NCI-H1092 (cell line): ENCODE measurements around the gene TPSAB1.
"Not testable (repeated sequence)": the region's sequence is repeated elsewhere in the genome, so short reads cannot be mapped to it uniquely, and the experiment has no call there.

ENCODE experiments used
- DNase-seq: peaks from one replicate; lab custom pipeline; 2025; lab: John Stamatoyannopoulos, UW

TPSAB1 gene

GRCh38 chr16:1247903-1248537 lies 7.5 kb downstream of the TPSAB1 start:
- not testable (repeated sequence) for DNase-seq

GRCh38 chr16:1249031-1249755 lies 8.7 kb downstream of the TPSAB1 start:
- not testable (repeated sequence) for DNase-seq

- DNase-seq, result not testable (repeated sequence)
Measured at GRCh38 chr16:1253701-1254364, 13.3 kb downstream of the TPSAB1 start.

DNA sequence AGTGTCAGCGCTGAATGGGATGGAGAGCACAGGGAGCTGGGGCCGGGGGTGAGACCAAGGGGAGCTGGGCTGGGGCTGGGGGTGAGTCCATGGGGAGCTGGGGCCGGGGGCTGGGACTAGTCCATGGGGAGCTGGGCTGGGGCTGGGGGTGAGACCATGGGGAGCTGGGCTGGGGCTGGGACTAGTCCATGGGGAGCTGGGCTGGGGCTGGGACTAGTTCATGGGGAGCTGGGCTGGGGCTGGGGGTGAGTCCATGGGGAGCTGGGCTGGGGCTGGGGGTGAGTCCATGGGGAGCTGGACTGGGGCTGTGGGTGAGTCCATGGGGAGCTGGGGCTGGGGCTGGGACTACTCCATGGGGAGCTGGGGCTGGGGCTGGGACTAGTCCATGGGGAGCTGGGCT lies 14.3 kb downstream of the TPSAB1 start:
- DNase-seq, result not testable (repeated sequence)

GRCh38 chr16:1255276-1256122 lies 15.0 kb downstream of the TPSAB1 start, which contains the start of gene TPSD1:
Gene TPSD1 (plus strand): TSS chr16:1256069. CDS start chr16:1256281, 212 bp downstream.
- not testable (repeated sequence) for DNase-seq

DNA sequence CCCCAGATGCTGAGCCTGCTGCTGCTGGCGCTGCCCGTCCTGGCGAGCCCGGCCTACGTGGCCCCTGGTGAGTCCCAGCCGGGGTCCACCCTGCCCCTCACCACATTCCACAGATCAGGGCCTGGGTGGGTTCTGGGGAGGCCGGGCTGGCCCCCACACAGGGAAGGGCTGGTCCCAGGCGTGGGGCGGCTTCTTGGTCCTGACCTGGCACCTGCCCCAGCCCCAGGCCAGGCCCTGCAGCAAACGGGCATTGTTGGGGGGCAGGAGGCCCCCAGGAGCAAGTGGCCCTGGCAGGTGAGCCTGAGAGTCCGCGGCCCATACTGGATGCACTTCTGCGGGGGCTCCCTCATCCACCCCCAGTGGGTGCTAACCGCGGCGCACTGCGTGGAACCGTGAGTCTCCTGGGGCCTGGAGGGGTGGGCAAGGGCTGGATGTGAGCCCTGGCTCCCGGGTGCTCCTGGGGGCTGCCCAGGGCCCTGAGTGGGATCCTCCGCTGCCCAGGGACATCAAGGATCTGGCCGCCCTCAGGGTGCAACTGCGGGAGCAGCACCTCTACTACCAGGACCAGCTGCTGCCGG lies 15.9 kb downstream of the TPSAB1 start:
- DNase-seq, result not testable (repeated sequence)

- no peak for DNase-seq
Measured at GRCh38 chr16:1256874-1257322, 16.4 kb downstream of the TPSAB1 start.

DNA sequence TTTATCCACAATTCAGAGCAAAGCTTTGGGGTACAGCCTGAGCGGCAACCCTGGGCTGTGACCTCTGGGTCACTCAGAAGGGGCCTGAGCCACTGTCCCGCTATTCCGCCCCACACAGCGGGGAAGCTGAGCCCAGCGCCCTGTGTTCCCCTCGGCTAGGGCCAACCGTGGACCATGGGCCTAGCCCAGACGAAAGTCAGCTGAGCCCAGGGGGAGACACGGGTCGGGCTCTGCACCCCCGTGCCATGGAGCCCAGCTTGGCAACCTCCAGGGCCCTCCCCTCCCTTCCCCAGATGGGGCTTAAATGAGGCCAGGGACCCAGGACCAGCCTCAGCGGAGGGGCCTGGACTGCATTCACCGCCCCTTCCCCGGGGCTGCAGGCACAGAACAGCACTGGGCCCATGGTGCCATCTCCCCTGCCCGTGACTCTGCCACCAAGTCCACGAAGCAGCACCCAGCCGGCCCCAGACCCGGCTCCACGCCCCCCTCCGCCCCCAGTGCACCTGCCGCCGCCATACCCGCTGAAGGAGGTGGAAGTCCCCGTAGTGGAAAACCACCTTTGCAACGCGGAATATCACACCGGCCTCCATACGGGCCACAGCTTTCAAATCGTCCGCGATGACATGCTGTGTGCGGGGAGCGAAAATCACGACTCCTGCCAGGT lies 17.2 kb downstream of the TPSAB1 start:
- no peak for DNase-seq

DNA sequence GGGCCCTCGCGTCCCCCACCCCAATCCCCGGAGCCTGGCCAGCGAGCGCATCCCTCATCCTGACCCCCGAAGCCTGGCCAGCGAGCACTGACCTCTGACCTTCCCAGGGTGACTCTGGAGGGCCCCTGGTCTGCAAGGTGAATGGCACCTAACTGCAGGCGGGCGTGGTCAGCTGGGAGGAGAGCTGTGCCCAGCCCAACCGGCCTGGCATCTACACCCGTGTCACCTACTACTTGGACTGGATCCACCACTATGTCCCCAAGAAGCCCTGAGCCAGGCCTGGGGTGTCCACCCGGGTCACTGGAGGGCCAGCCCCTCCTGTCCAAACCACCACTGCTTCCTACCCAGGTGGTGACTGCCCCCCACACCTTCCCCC lies 17.7 kb downstream of the TPSAB1 start:
- DNase-seq, result no peak

DNA sequence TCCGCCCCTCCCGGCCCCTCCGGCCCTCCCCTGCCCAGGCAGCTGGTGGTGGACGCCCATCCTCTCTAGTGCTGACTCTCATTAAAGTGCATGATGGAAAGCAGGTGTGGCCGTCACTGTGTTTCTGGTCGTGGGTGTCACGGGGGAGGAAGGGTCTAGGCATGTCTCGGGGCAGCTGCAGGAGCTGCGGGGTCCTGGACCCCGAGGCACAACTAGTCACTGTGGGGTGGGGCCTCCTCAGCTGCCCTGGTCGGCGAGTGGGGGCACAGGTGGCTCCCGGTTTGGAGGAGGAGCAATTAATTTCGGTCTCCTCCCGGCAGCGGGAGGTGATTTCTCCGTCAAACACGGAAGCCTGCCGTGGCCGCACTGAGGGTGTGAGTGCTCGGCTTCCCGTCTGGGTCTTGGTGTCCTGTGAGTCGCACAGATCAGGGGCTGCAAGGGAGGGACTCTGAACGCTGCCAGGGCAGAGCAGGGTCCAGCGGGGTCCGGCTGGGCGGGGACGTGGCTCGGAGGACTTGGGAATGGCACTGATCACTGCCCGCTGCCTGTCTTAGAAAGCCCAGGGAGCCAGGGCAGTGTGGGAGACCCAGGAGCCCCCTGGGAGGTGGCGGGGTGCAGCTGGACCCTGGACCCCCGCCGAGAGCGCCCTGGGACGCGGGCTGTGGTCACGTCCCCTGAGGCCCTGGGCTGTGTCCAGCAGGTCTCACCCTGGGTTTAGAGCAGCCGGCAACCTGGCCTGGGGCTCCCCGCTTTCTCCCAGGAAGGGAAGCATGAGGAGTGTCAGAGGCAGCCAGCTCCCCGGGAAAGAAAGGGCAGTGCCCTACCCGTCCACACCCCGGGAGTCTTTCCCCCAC lies 18.6 kb downstream of the TPSAB1 start:
- DNase-seq, result no peak

DNA sequence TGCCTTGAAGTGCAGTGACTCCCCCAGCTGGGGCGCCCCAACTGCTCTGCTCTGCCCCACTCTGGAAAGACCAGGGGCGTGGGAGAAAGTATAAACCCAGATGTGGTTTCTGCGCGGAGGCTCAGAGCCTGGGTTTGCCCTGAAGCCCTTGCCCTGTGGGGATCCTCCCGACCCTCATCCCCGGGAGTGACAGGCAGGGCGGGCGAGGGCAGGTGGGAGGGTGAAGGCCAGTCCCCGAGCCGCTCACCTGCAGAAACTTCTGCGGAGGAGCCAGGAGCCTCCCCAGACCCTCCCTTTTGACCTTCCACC lies 19.2 kb downstream of the TPSAB1 start:
- no peak for DNase-seq

DNA sequence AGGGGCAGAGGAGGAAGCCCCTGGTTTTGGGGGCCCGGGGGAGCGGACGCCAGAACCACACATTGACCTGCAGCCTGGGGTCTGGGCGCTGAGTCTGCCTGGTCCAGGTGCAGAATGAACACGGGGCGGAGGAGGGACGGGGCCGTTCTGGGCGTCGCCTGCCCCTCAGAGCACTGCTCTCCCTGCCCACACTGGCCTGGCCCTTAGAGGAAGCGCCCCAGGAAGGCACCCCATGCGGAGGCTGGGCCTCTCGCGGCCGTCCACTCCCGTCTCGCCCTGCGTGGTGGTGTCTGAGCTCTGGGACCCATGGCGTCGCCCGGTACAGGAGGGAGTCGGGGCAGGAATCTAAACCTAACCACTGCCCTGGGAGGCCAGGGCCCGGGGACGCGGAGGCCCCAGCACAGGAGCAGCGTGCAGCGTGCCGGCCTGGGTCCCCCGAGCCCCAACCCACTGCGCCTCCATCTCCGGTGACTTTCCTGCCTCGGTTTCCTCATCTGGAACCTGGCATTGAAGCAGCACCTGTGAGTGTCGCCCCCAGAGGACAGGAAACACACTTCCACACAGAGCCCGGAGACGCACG lies 19.7 kb downstream of the TPSAB1 start:
- no peak for DNase-seq

DNA sequence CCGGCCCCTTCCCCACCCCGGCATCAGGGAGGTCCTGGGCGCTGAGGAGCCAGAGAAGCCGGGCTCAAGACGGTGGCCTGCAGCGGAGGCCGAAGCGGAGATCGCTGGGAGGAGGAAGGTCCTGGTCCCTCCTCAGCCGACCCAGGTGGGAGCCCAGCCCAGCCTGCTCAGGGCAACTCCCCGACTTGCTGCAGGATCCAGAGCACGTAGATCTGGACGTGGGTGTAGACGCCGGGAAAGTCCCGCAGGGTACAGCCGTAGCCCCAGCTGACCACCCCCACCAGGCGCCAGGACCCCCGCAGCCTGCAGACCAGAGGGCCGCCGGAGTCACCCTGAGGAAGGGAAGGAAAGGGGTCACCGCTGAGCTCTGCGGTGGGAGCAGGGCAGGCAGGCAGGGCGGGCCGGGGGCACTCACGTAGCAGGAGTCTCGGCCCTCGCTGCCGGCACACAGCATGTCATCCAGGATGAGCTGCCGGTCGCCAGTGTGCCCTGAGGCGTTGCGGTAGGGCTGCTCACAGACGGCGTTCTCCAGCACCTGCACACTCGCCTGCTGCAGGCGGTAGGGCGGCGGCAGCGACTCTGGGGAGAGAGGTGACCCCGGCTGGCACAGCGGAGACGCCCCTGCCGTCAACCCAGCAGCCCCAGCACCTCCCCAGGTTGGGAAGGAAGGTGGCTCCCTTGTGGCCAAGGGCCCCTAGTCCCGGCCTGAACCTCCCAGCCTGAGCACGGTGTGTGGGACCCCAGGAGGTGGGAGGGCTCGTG lies 20.8 kb downstream of the TPSAB1 start:
- DNase-seq, result no peak

- DNase-seq, result no peak
Measured at GRCh38 chr16:1262210-1262845, 21.8 kb downstream of the TPSAB1 start.

- no peak for DNase-seq
Measured at GRCh38 chr16:1262846-1263221, 22.3 kb downstream of the TPSAB1 start.

DNA sequence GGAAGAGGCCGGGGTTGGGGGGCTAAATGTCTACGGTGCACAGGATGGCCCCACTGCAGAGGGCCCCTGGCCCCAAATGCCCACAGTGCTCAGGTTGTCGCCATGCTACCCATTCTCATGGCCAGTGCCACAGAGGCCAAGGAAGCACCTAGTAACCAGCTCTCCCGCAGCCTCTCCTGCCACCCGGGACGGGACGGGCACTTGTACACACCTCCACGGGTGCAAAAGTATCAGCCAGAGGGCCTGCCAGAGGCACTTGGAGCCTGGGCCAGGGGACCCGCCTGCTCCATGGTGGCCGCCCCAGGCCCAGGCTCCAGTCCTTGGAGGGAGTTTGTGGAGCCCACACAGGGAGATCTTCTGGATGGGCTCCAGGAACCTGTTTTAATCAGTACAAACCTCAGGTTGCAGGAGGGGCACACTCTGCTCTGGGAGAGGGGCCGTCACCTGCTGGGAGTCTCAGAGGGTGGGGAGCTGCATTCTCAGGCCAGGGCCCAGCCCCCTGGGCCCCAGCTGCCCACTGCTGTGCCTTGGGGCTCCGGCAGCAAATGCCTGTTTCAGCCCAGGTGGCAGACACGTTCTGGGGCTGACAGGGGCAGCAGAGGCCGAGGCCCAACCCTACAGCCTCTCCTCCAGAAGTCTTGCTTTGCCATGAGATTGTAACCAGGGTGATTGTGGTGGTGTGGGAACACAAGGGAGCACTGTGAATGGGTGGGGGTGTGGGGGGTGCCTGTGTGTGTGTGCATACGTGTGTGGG lies 23.3 kb downstream of the TPSAB1 start:
- DNase-seq, result no peak

GRCh38 chr16:1264345-1265089 lies 24.0 kb downstream of the TPSAB1 start:
- no peak for DNase-seq
